ENCODE results near the gene NPTX1. TPM values are rescaled to one million over a fixed set of nuclear protein-coding genes. Genes with fewer than 3 reads are reported as not detected.

Gene NPTX1
- total RNA-seq, 2 experiments from 2014 or later: 8.0 to 9.3 TPM

DNA sequence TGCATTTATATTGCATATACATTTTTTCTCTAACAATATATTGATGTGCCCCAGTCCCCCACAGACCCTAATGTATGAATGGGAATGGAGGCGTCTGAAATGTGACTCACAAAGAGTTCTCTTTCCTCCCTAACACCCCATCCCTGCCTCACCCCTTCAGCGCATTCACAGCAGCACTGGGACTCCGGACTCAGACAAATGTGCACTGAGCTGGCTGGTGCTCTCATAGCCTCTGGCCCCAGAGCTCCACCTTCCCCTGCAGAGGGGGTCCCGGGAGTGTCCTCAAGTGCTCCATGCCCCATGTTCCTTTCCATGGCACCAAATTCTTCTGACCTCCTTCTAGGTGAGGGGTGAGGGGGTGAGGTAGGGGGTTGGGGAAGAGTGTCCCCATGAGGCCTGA lies 20.6 kb downstream of the NPTX1 start:
- H3K4me3 Mint-ChIP-seq: peak overlapping the region; percentile 89
- H3K9me3 Mint-ChIP-seq (ENCODE audit: low read depth): no peaks in the 10 kb centered on the region
- CTCF ChIA-PET: interaction anchor here (1.0 to 1.8 kb wide), 6 partner anchors 9 to 767 kb away, joined by 3 to 14 read pairs (median 4); partner anchors contain the start of gene CEP131
- H3K27me3 Mint-ChIP-seq: peaks cover 25% of the 10 kb centered on the region
- H3K27ac Mint-ChIP-seq: peak overlapping the region; percentile 93
- ATAC-seq: no peak
- peaks cover 40% of the 10 kb centered on the region for H3K4me1 Mint-ChIP-seq
- H3K36me3 Mint-ChIP-seq: no peaks in the 10 kb centered on the region
- DNase-seq: no peak

DNA sequence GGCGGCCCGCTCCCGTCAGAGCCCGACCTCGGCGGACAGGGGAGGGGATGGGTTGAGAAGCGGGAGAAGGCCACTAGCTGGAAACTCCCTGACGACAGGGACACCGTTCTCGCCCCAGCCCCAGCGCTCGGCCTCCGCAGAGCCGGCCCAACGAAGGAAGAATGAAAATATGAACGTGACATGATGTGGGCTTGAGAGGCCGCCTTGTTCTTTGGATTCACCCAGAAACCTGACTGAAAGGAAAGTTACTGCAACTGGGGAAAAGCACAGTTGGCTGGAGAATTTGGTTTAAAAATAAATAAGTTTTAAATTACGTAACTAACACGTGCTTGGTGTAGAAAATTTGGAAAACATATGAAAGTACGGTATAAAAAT lies 21.1 kb downstream of the NPTX1 start:
- peak overlapping the region; percentile 93 for H3K27ac Mint-ChIP-seq
- H3K4me1 Mint-ChIP-seq: peaks cover 40% of the 10 kb centered on the region
- no peaks in the 10 kb centered on the region for H3K36me3 Mint-ChIP-seq
- CTCF ChIA-PET: interaction anchor here (0.8 to 1.8 kb wide), 9 partner anchors 9 to 768 kb away, joined by 3 to 14 read pairs (median 3); partner anchors contain the start of genes CEP131 and RPTOR
- peaks cover 20% of the 10 kb centered on the region for H3K27me3 Mint-ChIP-seq
- no peak for DNase-seq
- peak overlapping the region; percentile 89 for H3K4me3 Mint-ChIP-seq
- ATAC-seq: peak; percentile 18
- no peaks in the 10 kb centered on the region for H3K9me3 Mint-ChIP-seq (ENCODE audit: low read depth)

DNA sequence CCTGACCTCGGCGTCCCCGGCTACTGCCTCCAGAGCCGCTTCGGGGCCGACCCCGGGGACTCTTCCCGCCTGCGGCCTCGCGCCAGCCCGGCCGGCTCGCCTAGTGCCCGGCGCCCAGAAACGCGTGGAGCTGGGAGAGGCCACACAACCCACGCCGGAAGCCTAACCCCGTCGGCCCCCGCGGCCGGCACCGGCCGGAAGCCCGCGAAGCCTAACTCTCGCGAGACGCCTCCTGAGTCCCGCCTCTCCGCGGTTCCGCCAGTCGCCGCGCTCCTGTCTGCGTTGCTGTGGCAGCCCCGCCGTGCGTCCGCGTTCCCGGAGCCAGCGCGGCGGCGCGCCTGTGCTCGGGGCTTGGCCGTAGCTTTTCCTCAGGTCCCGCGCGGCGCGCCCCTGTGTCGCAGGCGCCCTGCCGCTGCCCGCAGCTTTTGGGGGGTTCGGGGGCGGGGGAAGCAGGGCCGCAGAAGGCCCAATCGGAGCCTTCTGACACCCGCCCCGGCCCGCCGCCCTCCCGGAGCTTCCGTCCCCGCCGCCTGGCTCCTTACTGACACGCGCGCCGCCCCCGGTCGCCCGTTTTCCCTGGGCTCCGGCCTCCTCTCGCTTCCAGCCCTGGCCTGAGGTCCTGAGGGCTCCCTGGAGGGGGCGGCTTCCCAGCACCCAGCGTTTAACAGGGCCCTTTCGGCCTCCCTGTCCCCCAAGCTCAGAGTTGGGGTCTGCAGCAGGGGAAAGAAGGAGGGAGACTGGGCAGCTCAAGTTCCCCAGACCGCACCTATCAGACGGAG lies 21.7 kb downstream of the NPTX1 start:
- peak overlapping the region; percentile 96 for H3K27ac Mint-ChIP-seq
- peak overlapping the region; percentile 89 for H3K4me3 Mint-ChIP-seq
- H3K27me3 Mint-ChIP-seq: peaks cover 15% of the 10 kb centered on the region
- ATAC-seq: peak; percentile 93
- CTCF ChIA-PET: interaction anchor here (0.8 to 1.8 kb wide), 14 partner anchors 10 to 768 kb away, joined by 3 to 14 read pairs (median 3); partner anchors contain the start of genes CEP131, GAA and RPTOR
- DNase-seq: peak; percentile 97
- peaks cover 40% of the 10 kb centered on the region for H3K4me1 Mint-ChIP-seq
- no peaks in the 10 kb centered on the region for H3K36me3 Mint-ChIP-seq
- no peaks in the 10 kb centered on the region for H3K9me3 Mint-ChIP-seq (ENCODE audit: low read depth)

DNA sequence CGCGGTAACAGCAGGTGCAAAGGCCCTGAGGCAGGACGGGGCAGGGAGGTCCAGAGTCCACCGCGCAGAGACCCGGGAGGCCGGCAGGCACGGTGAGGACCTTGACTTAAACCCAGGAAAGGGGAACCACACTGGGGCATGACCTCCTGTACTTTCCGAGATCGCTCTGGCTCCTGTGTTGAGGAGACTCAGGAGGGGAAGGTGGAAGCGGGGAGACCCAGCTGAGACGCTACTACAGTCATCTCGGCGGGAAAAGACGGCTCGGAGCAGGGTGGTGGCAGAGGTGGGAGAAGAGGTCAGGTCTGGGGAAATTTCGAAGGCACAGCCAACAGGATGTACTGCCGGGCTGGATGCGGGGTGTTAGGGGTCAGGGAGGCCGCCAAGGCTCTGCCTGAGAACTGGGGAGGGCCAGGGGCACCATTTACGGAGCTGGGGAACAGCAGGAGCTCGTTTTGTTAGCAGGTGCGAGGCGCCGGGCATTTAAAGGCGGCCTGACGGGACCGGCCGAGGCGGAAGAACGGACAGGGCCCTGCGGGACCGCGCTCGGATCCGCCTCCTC lies 22.3 kb downstream of the NPTX1 start:
- CTCF ChIA-PET: interaction anchor here (0.8 to 1.8 kb wide), 9 partner anchors 11 to 769 kb away, joined by 3 to 14 read pairs (median 3); partner anchors contain the start of genes CEP131 and GAA
- ATAC-seq (peak; percentile 1), DNase-seq (no peak)
- peak overlapping the region; percentile 96 for H3K27ac Mint-ChIP-seq
- no peaks in the 10 kb centered on the region for H3K9me3 Mint-ChIP-seq (ENCODE audit: low read depth)
- H3K4me1 Mint-ChIP-seq: peaks cover 40% of the 10 kb centered on the region
- peaks cover 8% of the 10 kb centered on the region for H3K27me3 Mint-ChIP-seq
- peak overlapping the region; percentile 89 for H3K4me3 Mint-ChIP-seq
- no peaks in the 10 kb centered on the region for H3K36me3 Mint-ChIP-seq

DNA sequence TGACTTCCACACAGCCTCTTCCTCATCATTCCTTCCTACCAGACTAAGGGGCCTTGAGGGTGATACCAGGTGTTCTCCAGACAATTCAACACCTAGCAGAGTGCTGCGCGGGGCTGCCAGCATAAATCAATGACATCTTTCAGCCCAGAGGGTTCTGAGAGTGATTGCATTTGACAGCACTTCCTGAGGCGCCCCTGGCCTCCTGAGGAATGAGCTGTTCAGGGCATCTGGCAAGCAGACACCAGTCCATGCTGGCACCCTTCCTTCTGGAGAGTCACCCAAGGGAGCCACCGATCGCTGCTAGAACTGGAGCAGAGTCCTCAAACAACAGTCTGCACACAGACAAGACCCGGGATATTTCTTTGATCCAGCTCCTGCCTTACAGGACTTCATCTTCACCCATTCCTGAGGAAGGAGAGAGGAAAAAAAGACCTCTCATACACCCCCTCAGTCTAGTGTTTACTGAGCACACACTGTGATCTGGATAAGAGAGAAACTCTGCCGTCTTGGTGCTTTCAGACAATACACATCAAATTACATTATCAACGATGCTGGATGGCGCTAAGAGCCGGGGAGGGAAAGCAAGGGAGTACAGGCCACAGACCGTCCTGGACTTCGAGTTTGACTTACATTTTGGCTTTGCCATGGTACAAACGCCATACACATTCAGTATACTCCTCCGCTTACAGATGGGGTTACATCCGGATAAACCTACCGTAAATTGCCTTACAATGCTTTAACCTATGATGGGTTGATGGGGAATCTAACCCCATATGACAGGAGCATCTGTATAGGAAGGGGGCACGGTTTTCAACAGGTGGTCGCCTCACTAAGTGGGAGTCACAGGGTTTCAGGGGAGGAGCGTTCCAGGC lies 23.0 kb downstream of the NPTX1 start:
- H3K4me1 Mint-ChIP-seq: peaks cover 38% of the 10 kb centered on the region
- peak overlapping the region; percentile 96 for H3K27ac Mint-ChIP-seq
- ATAC-seq (no peak), DNase-seq (no peak)
- no peaks in the 10 kb centered on the region for H3K9me3 Mint-ChIP-seq (ENCODE audit: low read depth)
- CTCF ChIA-PET: interaction anchor here (1.2 to 1.8 kb wide), 3 partner anchors 11 to 26 kb away, joined by 3 to 14 read pairs (median 3); no protein-coding TSS in a partner anchor
- peaks cover 3% of the 10 kb centered on the region for H3K27me3 Mint-ChIP-seq
- H3K4me3 Mint-ChIP-seq: peak overlapping the region; percentile 89
- no peaks in the 10 kb centered on the region for H3K36me3 Mint-ChIP-seq

DNA sequence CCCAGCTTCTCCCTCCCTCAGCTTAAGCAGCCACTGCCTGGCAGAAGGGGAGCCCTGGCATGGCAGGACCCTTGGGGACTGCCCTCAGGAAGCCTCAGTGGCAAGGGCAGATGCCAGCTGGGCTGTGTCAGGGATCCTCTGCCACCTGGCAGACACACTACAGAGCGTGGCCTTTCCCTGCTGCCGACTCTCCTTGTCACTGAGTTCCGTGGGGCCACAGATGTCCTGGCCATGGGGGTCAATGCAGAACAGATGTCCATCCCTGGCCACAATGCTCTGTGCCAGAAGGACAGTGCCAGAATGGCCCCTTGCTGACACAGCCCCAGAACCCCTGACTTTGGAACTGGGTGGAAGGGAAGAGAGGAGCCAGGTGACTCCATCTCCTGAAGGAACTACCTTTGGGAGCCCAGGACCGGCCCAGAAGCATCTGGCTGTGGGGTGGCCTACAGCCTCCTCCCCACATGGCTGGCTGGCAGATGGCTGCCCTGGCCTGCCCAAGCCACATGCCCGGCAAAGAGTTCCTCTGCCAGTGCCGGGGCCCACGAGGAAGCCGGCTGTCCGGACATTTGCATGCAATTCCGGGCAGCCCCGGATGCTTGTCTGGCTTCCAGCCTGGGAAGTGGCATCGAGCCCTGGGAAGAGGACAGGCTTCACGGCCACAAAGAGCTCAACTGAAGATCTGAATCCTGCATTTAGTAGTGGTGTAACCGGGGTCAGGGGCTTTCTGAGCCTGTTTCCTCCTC lies 24.1 kb downstream of the NPTX1 start:
- CTCF ChIA-PET: interaction anchor here (1.5 kb wide), 1 partner anchor 25 kb away, joined by 3 read pairs; no protein-coding TSS in a partner anchor
- no peak for ATAC-seq
- no peak overlapping the region for H3K27ac Mint-ChIP-seq

DNA sequence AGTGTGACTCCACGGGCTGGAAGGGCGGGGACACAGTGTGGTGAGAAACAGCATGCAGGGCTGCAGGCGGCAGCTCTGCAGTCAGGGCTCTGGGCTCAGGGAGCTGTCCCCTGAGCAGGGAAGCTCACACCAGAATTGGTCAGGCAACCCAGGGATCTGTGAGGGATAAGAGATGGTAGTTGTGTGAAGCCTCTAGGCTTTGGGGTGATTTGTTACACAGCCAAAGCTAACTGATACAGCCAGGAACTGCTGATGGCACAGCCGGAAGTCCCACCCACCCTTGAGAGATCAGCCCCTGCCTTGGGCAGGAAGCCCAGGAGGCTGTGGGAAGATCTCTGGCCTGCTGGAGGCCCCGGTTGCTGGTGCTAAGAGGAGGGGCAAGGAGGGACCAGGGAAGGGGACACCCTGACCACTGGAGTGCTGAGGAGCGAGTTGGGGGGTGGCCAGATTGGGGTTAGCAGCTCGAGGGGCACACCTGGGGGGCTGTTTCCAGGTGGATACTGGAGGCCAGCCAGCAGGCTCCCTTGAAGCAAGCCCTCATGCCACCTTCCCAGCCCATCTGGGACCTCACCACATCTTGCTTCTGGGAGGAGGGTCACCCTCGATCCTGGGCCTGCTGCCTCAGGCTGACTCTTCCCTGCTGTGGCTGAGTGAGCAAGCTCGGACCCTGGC lies 25.2 kb downstream of the NPTX1 start:
- DNase-seq: no peak
- Mint-ChIP-seq H3K9me3 (ENCODE audit: low read depth) (no peaks in the 10 kb centered on the region), H3K27me3 (no peaks in the 10 kb centered on the region), H3K4me3 (no peak overlapping the region), H3K36me3 (no peaks in the 10 kb centered on the region), H3K4me1 (peaks cover 18% of the 10 kb centered on the region), H3K27ac (no peak overlapping the region)
- no peak for ATAC-seq
- CTCF ChIA-PET: interaction anchor here (1.3 kb wide), 1 partner anchor 24 kb away, joined by 3 read pairs; no protein-coding TSS in a partner anchor

More for the DNA sequence above, 24.1 kb downstream of the NPTX1 start:
- no peaks in the 10 kb centered on the region for H3K36me3 Mint-ChIP-seq
- no peak for DNase-seq
- no peaks in the 10 kb centered on the region for H3K27me3 Mint-ChIP-seq
- peaks cover 29% of the 10 kb centered on the region for H3K4me1 Mint-ChIP-seq
- H3K9me3 Mint-ChIP-seq (ENCODE audit: low read depth): no peaks in the 10 kb centered on the region
- H3K4me3 Mint-ChIP-seq: no peak overlapping the region

DNA sequence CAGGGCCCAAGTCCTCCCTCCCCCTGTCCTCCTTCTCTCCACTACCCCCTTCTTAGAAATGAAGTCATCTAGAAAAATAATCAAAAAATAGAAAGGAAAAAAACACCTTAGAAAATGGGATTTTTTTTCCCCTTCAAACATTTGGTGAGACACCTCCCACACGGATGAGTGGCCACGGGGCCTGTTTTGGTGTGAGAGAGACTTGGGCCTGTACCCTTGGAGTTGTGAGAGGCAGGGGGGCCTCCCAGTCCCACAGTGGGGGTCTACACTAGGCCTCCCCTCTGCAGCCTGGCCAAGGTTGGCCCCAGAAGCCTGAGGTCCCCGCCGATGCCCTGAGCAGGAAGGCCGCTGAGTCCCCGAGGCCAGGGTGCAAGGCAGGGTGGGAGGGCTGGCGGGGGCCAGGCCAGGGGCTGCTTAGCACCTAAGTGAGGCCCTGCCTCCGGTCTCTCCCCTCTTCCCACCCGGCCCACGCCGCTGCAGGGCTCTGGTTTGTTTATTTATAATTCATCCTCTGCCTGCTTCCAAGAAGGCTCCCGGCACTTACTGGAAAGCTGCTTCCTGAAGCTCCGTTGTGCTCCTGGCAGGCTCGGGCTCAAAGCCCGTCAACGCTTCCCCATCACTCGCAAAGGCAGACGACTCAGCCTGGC lies 26.4 kb downstream of the NPTX1 start:
- DNase-seq (no peak), ATAC-seq (no peak)
- no peak overlapping the region for H3K27ac Mint-ChIP-seq
- H3K9me3 Mint-ChIP-seq (ENCODE audit: low read depth): no peaks in the 10 kb centered on the region
- H3K27me3 Mint-ChIP-seq: no peaks in the 10 kb centered on the region
- CTCF ChIA-PET: interaction anchor here (1.3 kb wide), 1 partner anchor 23 kb away, joined by 3 read pairs; no protein-coding TSS in a partner anchor
- H3K4me1 Mint-ChIP-seq: peaks cover 10% of the 10 kb centered on the region
- H3K36me3 Mint-ChIP-seq: no peaks in the 10 kb centered on the region
- H3K4me3 Mint-ChIP-seq: no peak overlapping the region

DNA sequence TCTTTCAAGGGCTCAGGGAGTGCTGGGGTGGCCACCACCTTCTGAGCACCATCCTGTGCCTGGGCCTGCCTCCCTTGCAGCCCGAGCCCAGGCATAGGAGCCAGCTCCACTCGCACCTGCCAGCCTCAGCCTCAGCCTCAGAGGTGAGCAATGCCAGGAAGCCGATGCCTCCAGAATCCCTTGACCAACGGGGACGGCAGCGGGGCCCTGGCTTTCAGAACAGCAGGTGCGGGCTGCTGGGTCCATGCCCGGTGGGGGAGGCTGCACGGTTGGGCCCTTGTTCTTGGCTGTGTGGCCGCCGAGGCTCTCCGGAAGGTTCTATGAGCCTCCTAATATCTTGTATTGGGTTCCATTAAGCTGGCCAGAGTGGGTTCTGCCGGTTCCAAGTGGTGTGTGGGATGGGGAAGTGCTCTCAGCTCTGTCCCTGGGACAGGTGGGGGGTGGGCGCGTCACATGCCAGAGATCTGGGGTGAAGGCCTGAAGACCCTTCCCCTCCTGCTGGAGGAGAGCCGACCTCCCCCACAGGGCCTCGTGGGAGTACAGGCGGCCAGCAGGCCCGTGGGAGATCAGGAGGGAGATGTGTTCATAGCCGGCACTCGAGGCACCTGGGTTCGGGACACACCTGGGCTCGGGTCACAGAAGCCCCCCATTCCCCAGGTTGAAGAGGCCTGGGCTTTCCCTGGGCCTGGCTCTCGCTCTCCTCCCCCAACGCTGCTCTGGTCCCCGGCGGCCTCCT lies 27.0 kb downstream of the NPTX1 start:
- H3K36me3 Mint-ChIP-seq: no peaks in the 10 kb centered on the region
- CTCF ChIA-PET: no interaction called here
- no peak overlapping the region for H3K27ac Mint-ChIP-seq
- no peak for DNase-seq
- no peak overlapping the region for H3K4me3 Mint-ChIP-seq
- no peaks in the 10 kb centered on the region for H3K9me3 Mint-ChIP-seq (ENCODE audit: low read depth)
- no peak for ATAC-seq
- H3K4me1 Mint-ChIP-seq: peaks cover 10% of the 10 kb centered on the region
- H3K27me3 Mint-ChIP-seq: no peaks in the 10 kb centered on the region

DNA sequence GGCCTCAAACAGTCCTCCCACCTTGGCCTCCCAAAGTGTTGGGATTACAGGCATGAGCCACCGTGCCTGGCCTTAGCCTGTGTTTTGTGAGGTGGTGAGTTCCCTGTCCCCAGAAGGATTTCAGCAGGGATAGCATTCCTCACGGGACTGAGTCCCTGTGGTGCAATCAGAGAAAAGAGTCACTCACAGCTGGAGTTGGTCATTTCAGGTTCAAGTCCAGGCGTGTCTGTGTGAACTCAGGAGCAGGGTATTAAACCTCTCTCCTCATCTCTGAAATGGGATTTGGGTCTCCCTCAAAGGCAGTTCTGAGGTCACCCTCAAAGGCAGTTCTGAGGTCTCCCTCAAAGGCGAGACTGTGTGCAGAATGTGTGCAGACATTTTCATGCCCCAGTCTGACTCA lies 28.6 kb downstream of the NPTX1 start:
- H3K4me1 Mint-ChIP-seq: no peaks in the 10 kb centered on the region
- DNase-seq (no peak), ATAC-seq (no peak)
- H3K27me3 Mint-ChIP-seq: peaks cover 4% of the 10 kb centered on the region
- H3K36me3 Mint-ChIP-seq: no peaks in the 10 kb centered on the region
- no peaks in the 10 kb centered on the region for H3K9me3 Mint-ChIP-seq (ENCODE audit: low read depth)
- H3K27ac Mint-ChIP-seq: no peak overlapping the region
- H3K4me3 Mint-ChIP-seq: no peak overlapping the region
- CTCF ChIA-PET: interaction anchor here (0.7 kb wide), 1 partner anchor 123 kb away, joined by 3 read pairs; no protein-coding TSS in a partner anchor

DNA sequence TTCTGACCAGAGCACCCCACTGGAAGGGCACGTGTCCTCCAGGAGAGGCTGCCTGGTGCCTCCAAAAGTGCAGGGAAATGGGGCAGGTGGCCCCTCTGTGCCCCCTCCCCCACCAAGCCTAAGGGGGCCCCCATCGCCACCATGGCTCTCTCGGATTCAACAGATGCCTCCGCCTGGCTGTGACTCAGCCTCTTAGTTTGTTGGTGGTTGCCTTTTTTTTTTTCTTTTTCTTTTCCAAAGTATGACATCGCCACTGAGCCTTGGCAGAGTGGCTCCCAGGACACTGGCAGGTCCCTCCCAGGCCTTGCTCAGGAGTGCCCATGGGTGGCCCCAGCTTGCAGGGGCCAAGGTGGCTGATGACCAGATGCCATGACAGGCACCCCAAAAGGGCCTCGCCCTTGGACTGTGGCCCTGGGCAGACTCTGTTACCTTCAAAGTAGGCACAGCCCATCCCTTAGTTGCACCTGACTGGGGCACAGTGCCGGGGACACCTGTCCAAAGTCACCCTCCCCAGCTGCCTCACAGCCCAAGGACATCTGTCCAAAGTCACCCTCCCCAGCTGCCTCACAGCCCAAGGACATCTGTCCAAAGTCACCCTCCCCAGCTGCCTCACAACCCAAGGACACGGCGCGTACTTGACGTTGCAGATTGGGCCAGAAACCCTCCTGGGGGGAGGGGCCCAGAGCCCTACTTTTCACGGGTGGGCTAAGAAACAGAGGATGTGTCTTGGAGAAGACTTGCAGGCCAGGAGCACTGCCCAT lies 29.6 kb downstream of the NPTX1 start:
- no peaks in the 10 kb centered on the region for H3K4me1 Mint-ChIP-seq
- no peak overlapping the region for H3K4me3 Mint-ChIP-seq
- CTCF ChIA-PET: interaction anchor here (0.7 kb wide), 1 partner anchor 124 kb away, joined by 3 read pairs; no protein-coding TSS in a partner anchor
- no peak for DNase-seq
- no peak for ATAC-seq
- no peak overlapping the region for H3K27ac Mint-ChIP-seq
- no peaks in the 10 kb centered on the region for H3K36me3 Mint-ChIP-seq
- H3K9me3 Mint-ChIP-seq (ENCODE audit: low read depth): no peaks in the 10 kb centered on the region
- H3K27me3 Mint-ChIP-seq: peaks cover 6% of the 10 kb centered on the region

Measured in activated CD8-positive, alpha-beta memory T cell treated with anti-CD3 and anti-CD28 coated beads, Interleukin-2, amount 10 ng/mL, durations not matched to agents 7 days and 5 days (primary cell).